HG02610 (cell line): Measurements from ENCODE around the gene TRMT61A.

Experiments used
- ATAC-seq: cut with Tn5 transposase; IDR thresholded peaks from one replicate; pipeline ENCODE4 v1.9.1; 2021; ENCODE audit warnings: mild to moderate bottlenecking, moderate library complexity; ENCODE audit not compliant: unreplicated experiment

TRMT61A gene

DNA sequence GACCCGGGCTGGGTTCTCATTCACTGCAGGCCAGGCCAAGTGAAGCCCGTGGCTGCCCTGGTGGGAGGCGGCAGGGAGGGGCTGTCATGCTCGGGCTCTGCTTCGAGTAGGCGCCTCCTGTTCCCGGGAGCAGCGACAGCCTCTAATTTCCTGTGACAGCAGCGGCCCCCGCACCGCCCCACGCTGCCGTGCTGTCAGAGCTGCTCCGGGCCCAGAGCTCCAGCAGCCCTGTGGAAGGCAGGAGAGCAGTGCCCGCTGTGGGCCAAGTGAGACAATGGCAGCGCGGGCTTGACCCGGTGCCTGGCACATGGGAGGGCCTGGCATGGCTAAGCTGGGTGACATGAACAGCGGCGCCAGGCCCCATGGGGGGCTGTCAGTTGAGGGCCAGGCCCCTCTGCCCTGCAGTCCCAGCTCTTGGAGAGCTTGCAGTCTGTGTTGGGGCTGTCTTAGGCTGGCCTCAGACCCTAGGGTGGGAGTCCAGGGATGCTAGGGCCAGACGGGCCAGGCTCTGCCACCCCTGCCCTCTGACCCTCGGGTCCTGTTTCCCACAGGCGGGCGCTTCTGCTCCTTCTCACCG lies 5.1 kb downstream of the TRMT61A start:
- ATAC-seq: no peak

GRCh38 chr14:103534576-103535061 lies 5.6 kb downstream of the TRMT61A start:
- ATAC-seq: no peak

DNA sequence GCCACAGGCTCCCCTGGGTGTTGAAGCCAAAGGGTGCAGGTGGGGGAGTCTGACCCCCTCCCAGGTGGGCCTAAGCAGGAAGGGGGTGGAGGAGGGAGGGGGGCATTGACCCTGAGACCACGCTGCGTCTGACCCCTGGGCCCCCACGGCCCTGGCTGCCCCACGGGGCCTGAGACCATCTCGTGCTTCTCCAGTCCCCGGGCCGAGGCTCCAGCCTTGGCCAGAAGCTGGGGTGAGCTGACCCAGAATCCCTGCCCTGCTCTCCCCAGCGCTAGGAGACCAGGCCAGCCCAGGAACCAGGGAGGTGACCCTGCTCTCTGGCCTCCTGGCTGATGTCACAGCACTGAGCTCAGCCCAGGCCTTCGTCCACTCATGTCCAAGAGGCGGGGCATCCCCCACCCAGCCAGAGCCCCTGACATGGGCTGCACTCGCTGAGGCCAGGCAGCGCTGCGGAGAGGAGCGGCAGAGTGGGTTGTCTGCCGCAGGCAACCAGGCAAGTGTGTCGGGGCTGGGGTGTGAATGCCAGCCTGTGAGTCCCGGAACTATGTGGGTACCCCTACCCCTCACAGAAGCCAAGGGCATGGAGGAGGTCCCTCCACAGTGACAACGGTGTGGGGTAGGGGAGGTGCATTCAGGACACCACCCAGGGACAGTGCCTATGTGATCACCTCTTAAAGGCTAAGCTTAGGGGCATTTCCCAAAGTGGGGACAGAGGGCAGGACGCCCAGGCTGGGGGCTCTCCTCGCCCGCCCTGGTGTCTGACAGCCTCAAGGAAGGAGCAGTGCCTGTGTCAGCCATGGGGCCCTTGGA lies 6.3 kb downstream of the TRMT61A start:
- ATAC-seq: no peak

DNA sequence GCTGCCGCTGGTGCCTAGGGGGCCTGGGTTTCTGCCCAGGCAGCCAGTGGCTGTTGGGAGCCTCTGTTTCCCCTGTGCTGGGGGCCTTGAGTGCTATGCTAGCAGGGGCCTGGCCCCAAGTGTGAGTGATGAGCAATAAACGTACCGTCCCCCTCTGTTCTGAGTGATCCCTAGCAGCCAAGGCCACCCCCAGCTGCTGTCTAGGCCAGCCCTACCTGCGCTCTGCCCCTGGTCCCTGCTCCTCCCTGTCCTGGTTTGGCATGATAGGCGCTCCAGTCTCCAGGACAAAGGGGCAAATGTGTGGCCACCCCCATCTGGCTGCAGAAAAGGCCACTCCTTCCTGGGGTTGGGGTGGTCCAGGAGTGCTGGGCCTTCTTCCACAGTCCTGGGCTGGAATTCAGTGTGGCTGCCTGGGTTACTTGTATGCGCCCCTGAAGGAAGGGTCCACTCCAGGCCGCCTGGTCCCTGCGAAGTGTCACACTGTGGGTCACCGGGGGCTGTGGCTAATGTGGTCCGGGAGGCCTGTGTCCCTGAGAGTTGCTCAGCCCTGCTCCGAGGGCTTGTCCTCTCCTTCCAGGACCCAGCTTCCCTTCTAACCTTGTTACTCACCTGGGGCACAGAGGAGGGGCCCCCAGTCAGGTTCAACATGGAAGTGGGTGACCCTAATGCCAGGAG lies 7.0 kb downstream of the TRMT61A start:
- ATAC-seq: no peak

GRCh38 chr14:103536693-103537092 lies 7.7 kb downstream of the TRMT61A start:
- no peak for ATAC-seq

GRCh38 chr14:103537175-103537990 lies 8.4 kb downstream of the TRMT61A start:
- no peak for ATAC-seq

DNA sequence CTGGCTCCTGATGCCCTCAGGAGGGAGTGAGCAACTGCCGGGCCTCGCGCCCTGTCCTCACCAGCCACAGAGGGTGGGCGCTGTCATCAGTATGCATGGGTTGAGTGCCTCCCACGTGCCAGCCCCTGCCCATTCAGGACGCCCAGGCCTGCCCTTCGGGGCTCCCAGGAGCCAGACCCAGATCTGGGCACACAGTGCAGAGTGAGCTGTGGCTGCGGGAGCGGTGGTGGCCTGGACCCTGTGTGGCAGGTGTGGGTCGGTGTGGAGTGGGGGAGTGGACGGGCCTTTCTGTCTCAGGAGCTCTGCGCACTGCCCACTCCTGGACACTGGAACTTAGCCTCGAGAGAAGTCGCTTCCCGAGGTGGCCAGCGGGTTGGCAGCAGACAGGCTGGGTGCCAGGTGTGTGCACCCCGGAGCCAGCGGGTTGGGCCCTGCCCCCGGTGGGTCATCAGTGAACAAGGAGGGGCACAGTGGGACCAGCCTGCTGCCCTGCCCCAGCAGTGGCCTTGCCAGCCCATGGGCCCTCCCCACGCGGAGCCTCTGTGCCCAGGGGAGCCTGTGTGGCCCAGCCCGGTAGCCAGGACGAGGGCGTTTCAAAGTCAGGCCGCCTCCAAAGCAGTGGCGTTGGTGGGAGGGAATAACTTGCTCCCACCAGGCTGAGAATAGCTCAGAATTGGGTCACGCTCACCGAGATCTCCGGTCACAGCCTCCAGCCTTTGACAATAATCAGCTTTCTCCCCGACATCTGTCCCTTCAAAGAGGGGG lies 9.5 kb downstream of the TRMT61A start:
- ATAC-seq: no peak

DNA sequence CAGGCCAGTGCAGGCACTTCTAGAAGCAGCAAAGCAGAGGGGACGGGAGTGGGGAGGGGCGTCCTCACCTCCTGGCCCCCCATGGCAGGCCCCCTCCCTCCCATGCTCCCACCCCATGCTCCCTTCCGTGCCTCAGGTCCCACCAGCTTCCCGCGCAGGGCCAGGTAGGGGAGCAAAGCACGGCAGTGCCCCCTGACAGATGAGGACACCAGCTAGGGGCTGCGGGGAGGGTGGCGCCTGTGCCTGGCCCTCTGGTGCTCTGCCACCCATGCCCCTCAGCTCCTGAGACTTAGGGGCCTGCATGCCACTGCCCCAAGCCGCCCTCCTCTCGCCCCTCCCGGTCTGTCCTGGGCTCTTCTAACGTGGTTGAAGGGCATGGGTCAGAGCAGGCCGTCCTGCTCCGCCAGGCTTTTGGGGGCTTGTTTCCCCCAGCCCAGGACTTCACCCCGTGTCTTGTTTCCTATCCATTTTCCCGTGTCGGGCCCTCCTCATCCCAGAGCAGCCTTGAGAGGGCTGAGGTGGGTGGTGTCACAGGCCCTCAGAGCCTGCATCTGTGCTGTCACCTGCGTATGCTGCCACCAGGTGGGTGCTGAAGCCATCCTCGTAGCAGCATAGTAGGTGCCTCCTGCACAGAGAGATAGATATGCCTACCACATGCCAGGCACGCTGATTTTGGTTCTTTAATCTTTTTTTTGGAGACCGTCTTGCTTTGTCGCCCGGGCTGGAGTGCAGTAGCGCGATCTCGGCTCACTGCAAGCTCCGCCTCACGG lies 10.2 kb downstream of the TRMT61A start:
- no peak for ATAC-seq

DNA sequence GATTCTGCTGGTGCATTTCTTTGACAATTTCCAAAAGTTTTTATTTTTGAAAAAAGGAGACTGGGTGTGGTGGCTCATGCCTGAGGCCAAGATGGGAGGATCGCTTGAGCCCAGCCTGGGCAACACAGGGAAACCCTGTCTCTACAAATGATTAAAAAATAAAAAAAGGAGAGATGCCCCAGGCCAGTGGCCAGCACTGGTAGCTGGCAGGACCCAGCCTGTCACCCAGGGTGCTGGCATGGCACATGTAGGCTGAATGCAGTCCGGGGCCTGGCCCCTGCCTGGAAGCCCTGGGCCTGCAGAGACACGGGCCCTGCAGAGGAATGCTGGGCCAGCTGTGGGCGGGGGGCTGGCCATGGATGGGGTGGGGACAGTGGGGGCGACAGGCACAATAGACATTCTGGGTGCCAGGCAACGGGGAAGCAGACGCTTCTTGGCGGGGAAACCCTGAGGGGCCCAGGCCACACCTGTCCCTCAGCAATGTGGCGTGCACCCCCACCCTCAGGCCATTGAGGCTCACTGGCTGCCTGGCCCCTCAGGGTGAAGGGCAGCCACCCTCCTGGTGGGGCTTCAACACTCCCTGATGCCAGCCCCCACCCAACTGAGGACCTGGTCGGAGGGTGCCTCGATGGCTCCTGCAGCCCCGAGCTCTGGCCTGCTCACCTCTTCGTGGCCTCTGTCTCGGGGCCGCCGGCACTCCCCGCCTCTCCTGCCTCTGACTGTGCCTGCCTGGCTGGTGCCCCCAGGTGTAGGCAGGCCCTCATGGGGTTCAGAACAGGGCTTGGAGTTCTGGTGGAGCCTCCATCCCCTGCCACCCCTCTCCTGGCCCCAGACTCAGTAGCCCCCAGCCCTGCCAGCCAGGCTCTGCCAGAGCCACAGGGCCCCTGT lies 12.1 kb downstream of the TRMT61A start:
- ATAC-seq: no peak

DNA sequence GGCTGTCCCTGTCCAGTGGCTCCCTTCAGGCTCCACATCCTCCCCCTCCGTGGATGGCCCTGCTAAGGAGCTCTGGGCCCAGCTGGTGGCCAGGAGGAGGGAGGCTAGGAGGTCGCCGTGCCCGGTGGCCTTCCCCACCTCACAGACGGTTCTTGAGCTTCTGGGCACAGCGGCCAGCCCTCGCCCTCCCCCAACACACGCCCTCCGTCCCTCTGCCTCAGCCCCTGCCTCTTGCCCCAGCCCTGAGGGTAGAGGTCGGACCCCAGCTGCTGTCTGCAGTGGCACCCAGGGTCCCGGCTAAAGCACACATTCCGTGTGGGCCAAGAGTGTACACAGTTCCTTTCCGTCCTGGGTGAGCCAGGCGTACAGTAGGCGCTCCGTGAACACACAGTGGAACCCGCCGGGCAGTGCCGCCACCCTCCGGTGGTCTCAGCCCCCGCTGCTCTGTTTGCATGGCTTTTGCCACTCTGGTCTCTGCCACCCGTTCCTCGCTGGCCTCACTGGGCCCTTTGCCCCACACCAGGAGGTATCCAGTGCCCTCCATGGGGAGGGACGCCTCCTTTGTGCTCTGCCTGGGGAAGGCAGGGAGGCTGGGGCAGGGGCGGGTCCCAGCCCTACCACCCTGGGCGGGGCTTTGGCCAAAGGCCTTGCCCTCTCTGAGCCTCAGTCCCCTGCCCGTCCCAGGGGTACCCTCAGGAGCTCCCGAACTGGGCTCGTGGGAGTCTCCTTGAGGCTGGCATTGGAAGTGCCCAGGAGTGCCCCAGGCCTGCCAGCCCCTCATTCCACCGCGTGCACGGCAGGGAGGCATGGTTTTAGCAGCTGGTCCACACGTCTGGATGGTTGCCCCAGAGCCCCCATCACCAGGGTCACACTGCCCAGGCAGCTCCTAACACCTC lies 13.0 kb downstream of the TRMT61A start:
- no peak for ATAC-seq

DNA sequence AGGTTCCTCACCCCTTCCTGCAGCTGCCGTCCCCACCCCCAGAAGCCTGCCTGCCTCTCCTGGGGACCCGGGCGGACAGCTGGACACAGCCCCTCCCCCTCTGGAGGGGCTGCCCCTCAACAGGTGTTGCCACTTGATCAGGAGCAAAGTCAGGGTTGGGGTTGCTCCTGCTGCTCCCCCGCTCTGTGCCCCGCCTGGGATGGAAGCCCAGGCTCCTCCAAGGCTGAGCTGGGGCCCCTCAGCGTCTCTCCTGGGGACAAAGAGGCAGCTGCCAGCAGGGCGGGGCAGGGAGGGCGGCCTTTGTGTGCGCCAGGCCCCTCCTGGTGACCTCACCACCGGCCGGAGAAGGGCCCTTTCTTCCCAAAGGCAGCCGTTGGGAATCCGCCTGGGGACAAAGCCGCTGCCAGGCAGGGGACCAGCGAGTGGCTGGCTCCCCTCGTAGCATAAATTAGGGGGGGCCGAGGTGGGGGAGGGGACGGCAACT lies 13.7 kb downstream of the TRMT61A start:
- no peak for ATAC-seq

DNA sequence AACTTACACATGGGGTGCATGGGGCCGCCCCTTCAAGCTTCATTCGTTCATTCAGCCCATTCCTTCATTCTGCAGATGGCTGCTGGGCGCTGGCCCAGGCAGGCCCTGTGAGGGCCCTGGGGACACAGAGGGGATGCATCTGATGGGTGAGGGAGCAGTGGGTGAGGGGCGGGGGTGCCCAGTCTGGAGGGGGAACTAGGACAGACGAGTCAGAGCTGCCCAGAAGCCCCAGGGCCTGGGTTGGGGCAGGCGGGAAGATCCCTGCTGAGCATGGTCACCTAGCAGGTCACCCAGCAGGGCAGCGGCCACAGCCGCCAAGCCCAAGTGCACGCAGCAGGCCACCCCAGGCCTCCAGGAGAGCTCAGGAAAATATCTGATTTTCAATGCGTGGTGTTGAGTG lies 14.1 kb downstream of the TRMT61A start:
- no peak for ATAC-seq

DNA sequence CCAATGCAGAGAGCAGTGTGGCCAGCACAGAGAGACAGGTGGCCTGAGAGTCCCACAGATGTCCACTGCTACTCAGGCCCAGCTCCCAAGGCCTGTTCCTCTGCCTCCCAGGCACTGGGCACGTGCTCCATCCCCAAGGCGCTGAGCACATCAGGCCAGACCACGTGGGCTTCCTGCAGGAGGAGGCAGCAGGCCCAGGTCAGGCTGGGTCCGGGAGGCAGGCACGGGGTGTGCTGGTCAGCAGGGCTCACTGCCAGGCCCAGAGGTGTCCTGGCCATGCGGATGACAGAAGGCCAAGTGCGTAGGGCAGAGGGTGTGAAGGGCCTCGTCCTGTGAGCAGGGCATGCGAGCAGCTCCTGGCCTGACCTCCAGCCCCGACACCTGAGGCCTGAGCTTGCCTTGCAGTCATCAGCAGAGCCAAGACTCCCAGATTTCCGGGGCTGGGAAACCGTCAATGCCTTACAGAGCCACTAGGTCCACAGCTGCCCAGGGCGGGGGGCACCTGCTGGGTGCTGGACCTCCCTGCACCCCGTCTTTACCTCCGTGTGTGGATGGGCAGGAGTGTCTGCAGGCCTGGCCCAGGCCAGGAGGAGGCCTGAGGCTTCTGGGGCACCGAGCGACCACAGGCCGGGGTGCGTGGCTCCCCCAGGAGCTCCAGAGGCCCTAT lies 14.9 kb downstream of the TRMT61A start:
- no peak for ATAC-seq

- no peak for ATAC-seq
Observed at GRCh38 chr14:103544388-103545218, 15.6 kb downstream of the TRMT61A start.

DNA sequence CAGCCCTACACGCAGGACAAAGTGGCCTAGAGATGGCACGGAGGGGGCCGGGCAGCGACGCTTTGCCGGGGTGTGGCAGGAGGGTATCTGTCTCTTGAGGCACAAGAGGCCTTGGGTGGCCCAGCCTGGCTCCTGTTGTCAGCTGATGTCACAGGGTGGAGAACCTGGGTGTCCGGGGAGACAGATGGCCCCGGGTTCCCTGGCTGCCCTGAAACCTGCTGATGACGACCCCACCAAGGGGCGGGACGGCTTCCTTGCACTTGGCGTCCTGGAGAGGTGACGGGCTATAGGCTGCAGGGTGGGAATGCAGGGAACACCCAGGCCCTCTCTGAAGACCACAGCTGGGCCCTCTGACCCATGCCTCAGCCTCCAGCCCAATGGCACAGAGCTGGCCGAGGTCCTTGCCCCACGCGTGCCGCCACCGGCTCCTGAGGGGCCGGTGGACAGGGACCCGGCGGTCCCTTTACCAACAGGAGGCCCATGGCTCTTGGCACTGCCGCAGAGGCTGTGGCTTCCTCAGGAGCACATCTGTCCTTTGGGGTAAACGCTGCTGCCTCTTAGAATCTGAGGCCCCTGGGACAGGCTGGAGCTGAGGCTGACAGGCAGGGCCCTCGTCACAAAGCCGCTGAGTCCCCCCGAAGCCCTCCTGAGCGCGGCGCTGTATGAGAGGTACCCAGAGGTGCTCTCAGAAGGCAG lies 16.4 kb downstream of the TRMT61A start:
- ATAC-seq: no peak
